T-cell (primary cell): ENCODE data around the gene ASMTL. TPM values are rescaled to one million over a fixed set of nuclear protein-coding genes. Genes with fewer than 3 reads are reported as not detected.
"Not testable (repeated sequence)": the region's sequence is repeated elsewhere in the genome, so short reads cannot be mapped to it uniquely, and the experiment has no call there.

Source experiments
- ATAC-seq, 4 experiments: fragments of 200-7000 bp in 3 of 4; fragments of 150-1000 bp in 1 of 4; cut with Tn5 transposase; replicated peaks in 1 of 4; 1 replicate in 3 of 4; 2 replicates in 1 of 4; pipeline ENCODE4 v1.10.0; 2021; ENCODE audit warnings: moderate library complexity in 3 of 4, mild to moderate bottlenecking in 2 of 4, moderate number of reproducible peaks in 1 of 4
- CTCF ChIA-PET, 2 donors: fragments of 300-600 bp; sonication (Branson Sonifier 250); formaldehyde crosslinking; loops; one replicate each; lab custom pipeline; 2022; ENCODE audit warnings: antibody characterized with exemption in 2 of 2; lab: Charles Lee
- POLR2A ChIA-PET, 2 donors: fragments of 300-600 bp; sonication (Branson Sonifier 250); formaldehyde crosslinking; loops; one replicate each; lab custom pipeline; 2022; ENCODE audit warnings: antibody characterized with exemption in 2 of 2; lab: Charles Lee
- DNase-seq, 35 experiments: peaks; one replicate each; pipeline versions ENCODE4 v3.0.0 to v3.0.0-alpha.2; 2013 to 2023
- H3K27ac ChIP-seq: one replicate; pipeline ENCODE4 v1.5.1; 2013; ENCODE audit warnings: low read length
- H3K27me3 ChIP-seq, 2 experiments: replicated peaks in 1 of 2; 1 replicate in 1 of 2; 2 replicates in 1 of 2; pipeline versions ENCODE4 v1.6.1 to v1.7.0; 2013; ENCODE audit warnings: low read length in 1 of 2, mixed read lengths in 1 of 2; ENCODE audit not compliant: control insufficient read depth in 2 of 2, insufficient read depth in 2 of 2; ENCODE audit errors: extremely low read depth in 1 of 2
- H3K36me3 ChIP-seq, 2 donors: 1 replicate in 1 of 2; 2 replicates in 1 of 2; pipeline versions ENCODE4 v1.6.1 to v1.7.0; 2013; ENCODE audit warnings: low read length in 1 of 2; ENCODE audit not compliant: control insufficient read depth in 2 of 2, insufficient read depth in 1 of 2; ENCODE audit errors: extremely low read depth in 1 of 2
- H3K4me1 ChIP-seq, 2 experiments: 1 replicate in 1 of 2; 2 replicates in 1 of 2; pipeline versions ENCODE4 v1.6.1 to v1.7.0; 2013; ENCODE audit warnings: low read length in 2 of 2, mixed read lengths in 1 of 2; ENCODE audit not compliant: insufficient read depth in 2 of 2, control insufficient read depth in 1 of 2; ENCODE audit errors: extremely low read depth in 1 of 2
- H3K4me3 ChIP-seq, 2 donors: 1 replicate in 1 of 2; 2 replicates in 1 of 2; pipeline versions ENCODE4 v1.5.1 to v1.7.0; 2013; ENCODE audit warnings: mild to moderate bottlenecking in 2 of 2, low read length in 1 of 2, moderate library complexity in 1 of 2; ENCODE audit not compliant: control insufficient read depth in 1 of 2; ENCODE audit errors: extremely low read depth in 1 of 2
- H3K9me3 ChIP-seq: 2 replicates; pipeline ENCODE4 v1.7.0; 2013
- H3K27ac Mint-ChIP-seq, 2 donors: one replicate each; pipeline ENCODE4 v1.8.0; 2020 to 2021; ENCODE audit warnings: mild to moderate bottlenecking in 2 of 2, mixed read lengths in 2 of 2
- H3K27me3 Mint-ChIP-seq, 2 donors: one replicate each; pipeline ENCODE4 v1.8.0; 2021 to 2022; ENCODE audit warnings: mixed read lengths in 2 of 2
- H3K36me3 Mint-ChIP-seq: one replicate; pipeline ENCODE4 v1.8.0; 2021; ENCODE audit warnings: mixed read lengths
- H3K4me1 Mint-ChIP-seq, 3 donors: one replicate each; pipeline ENCODE4 v1.8.0; 2020 to 2022; ENCODE audit warnings: mixed read lengths in 3 of 3, mild to moderate bottlenecking in 1 of 3
- H3K4me3 Mint-ChIP-seq, 3 donors: one replicate each; pipeline ENCODE4 v1.8.0; 2020 to 2022; ENCODE audit warnings: mild to moderate bottlenecking in 3 of 3, mixed read lengths in 3 of 3, moderate library complexity in 3 of 3
- H3K9me3 Mint-ChIP-seq, 3 donors: one replicate each; pipeline ENCODE4 v1.8.0; 2020 to 2022; ENCODE audit warnings: mixed read lengths in 3 of 3
- WGBS: methylation state at CpG from one replicate; pipeline ENCODE4 v1.1.5; 2013; ENCODE audit warnings: missing lambda C conversion rate; ENCODE audit not compliant: insufficient coverage; 5-methylcytosine and 5-hydroxymethylcytosine counted together
- total RNA-seq, 35 experiments: library from RNA in 6 of 35; stranded (reverse) in 6 of 35; fragments of 120-200 nt in 1 of 35; gene quantifications; one replicate each; pipeline versions ENCODE4 v1.2.1 to v1.2.4 and lab custom pipeline; 2013 to 2026

Gene ASMTL
- total RNA-seq, 5 donors from 2014 or later (not counting 1 experiment from before 2014, with no cell fraction given): 44.9 to 48.8 (median 45.4) TPM

DNA sequence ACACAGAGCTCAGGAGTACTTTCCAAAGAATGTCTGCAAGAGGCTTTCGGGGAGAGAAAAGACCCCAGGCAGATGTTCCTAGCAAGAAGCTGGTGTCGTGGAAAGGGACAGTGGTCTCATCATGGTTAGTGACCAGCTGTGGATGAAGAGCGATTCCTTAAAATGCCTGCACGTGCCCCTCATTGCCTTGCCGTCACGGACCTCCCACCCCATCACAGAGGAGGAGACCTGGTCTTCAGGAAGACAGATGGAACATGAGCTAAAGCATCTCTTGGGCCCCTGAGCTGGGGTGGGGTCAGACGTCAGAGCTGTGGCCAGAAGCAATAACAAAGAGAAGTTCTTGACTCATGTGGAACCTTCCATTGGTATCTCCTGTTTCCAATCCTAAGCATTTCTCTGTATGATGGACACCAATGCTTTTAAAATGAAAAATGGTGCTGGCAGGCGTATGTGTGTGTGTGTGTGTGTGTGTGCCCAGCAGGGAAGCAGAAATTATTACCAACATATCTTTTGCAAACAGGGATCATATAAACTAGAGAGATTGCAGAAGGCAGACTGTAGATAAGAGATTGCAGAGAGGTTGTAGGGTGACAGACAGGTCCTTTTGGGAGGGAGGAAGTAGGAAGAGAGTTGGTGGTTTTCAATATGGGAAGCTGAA, 25.2 kb upstream of the ASMTL start:
- no peak for ATAC-seq
- H3K9me3 Mint-ChIP-seq: peaks cover 2 to 22% (median 11%) of the 10 kb centered on the region in 3 donors
- H3K27me3 Mint-ChIP-seq: no peaks in the 10 kb centered on the region
- H3K27ac Mint-ChIP-seq: peak overlapping the region; percentile 47 to 64
- Histone ChIP-seq H3K4me1 (peaks cover 16 to 65% of the 10 kb centered on the region in 2 experiments), H3K9me3 (peaks cover 5% of the 10 kb centered on the region), H3K4me3 (no peak overlapping the region), H3K27me3 (no peaks in the 10 kb centered on the region), H3K36me3 (peaks cover 5 to 30% of the 10 kb centered on the region in 2 donors), H3K27ac (peak overlapping the region; percentile 23)
- ChIA-PET CTCF (no interaction called here), POLR2A (no interaction called here)
- WGBS: 80% methylated on average over 1 of the region's 8 CpGs
- peak overlapping the region in 1 of 3 donors; percentile 21 for H3K4me3 Mint-ChIP-seq
- H3K4me1 Mint-ChIP-seq: peaks cover 70 to 96% (median 92%) of the 10 kb centered on the region in 3 donors
- peak in 2 of 35 experiments; percentile 3 to 9 for DNase-seq
- peaks cover 76% of the 10 kb centered on the region for H3K36me3 Mint-ChIP-seq

DNA sequence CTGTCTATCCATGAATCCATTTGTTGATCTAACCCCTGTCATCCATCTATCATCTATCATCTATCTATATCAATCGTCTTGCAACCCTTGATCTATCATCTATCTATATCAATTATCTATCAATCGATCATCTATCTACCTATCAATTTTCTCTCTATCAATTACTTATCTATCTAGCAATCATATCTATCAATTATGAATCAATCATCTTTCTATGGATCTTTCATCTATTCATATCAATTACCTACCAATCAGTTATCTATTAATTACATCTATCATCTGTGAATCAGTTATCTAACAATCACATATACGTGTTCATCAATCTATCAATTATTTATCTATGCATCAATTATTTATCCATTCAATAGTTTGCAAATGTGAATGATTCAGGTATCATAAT, 24.5 kb upstream of the ASMTL start:
- 82% methylated on average over 1 of the region's 3 CpGs for WGBS
- POLR2A ChIA-PET: no interaction called here
- Histone ChIP-seq H3K4me1 (peaks cover 13 to 68% of the 10 kb centered on the region in 2 experiments), H3K4me3 (no peak overlapping the region), H3K9me3 (peaks cover 5% of the 10 kb centered on the region), H3K27me3 (no peaks in the 10 kb centered on the region), H3K36me3 (peaks cover 5 to 30% of the 10 kb centered on the region in 2 donors), H3K27ac (peak overlapping the region; percentile 23)
- ATAC-seq (no peak), DNase-seq (no peak)
- Mint-ChIP-seq H3K4me1 (peaks cover 65 to 96% (median 94%) of the 10 kb centered on the region in 3 donors), H3K27ac (peak overlapping the region; percentile 47 to 64), H3K27me3 (no peaks in the 10 kb centered on the region), H3K4me3 (peak overlapping the region in 1 of 3 donors; percentile 21), H3K36me3 (peaks cover 78% of the 10 kb centered on the region), H3K9me3 (peaks cover 2 to 29% (median 11%) of the 10 kb centered on the region in 3 donors)
- CTCF ChIA-PET: no interaction called here

DNA sequence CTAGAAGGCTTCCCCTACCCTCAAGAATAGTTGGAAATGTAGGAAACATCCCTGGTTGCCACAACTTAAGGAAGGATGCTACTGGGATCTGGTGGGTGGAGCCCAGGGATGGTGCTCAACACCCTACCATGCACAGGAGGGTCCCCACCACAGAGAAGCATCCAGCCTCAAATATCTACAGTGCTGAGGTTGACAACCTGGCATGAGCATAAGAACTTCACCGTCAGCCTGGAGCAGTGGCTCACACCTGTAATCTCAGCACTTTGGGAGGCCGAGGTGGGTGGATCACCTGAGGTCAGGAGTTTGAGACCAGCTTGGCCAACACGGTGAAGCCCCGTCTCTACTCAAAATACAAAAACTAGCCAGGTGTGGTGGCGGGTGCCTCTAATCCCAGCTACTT, 24.0 kb upstream of the ASMTL start:
- H3K27me3 ChIP-seq: no peaks in the 10 kb centered on the region
- ATAC-seq (no peak), DNase-seq (peak in 1 of 35 experiments; percentile 4)
- H3K27ac ChIP-seq: no peak overlapping the region
- H3K9me3 ChIP-seq: peaks cover 5% of the 10 kb centered on the region
- Mint-ChIP-seq H3K4me3 (no peak overlapping the region), H3K36me3 (peaks cover 78% of the 10 kb centered on the region), H3K27ac (no peak overlapping the region), H3K9me3 (peaks cover 2 to 33% (median 11%) of the 10 kb centered on the region in 3 donors), H3K4me1 (peaks cover 65 to 96% (median 94%) of the 10 kb centered on the region in 3 donors), H3K27me3 (no peaks in the 10 kb centered on the region)
- no peak overlapping the region for H3K4me3 ChIP-seq
- peaks cover 15 to 68% of the 10 kb centered on the region in 2 experiments for H3K4me1 ChIP-seq
- ChIA-PET CTCF (no interaction called here), POLR2A (no interaction called here)
- peaks cover 5 to 30% of the 10 kb centered on the region in 2 donors for H3K36me3 ChIP-seq
- WGBS: 100% methylated on average over 2 of the region's 5 CpGs

DNA sequence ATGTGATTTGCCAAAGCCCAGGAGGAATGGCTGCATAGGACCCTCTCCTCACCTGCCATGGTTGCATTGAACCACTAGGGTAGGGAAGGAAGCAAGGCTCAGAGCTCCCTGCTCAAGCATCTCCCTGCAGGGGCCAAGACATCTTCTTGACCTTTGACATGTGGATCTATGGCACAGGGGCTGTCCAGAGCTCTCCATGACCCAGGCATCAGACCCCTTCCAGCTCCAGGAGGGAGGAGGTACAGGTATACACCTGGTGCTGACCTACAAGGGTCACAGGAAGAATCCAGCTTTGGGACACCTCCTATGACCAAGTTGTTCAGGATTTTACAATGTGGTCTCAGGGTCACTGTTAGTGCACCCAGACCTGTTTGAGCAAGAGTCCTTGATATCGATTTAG, 23.2 kb upstream of the ASMTL start:
- Mint-ChIP-seq H3K27ac (peak overlapping the region in 1 of 2 donors; percentile 58), H3K36me3 (peaks cover 80% of the 10 kb centered on the region), H3K4me1 (peaks cover 63 to 95% (median 94%) of the 10 kb centered on the region in 3 donors), H3K27me3 (no peaks in the 10 kb centered on the region), H3K9me3 (peaks cover 2 to 33% (median 11%) of the 10 kb centered on the region in 3 donors), H3K4me3 (peak overlapping the region in 1 of 3 donors; percentile 24)
- no CpG with 5 or more reads among the region's 1 CpG for WGBS
- peaks cover 5 to 30% of the 10 kb centered on the region in 2 donors for H3K36me3 ChIP-seq
- no peak for ATAC-seq
- no peak overlapping the region for H3K27ac ChIP-seq
- peak in 2 of 35 experiments; percentile 5 to 10 for DNase-seq
- ChIA-PET CTCF (no interaction called here), POLR2A (no interaction called here)
- no peak overlapping the region for H3K4me3 ChIP-seq
- peaks cover 16 to 68% of the 10 kb centered on the region in 2 experiments for H3K4me1 ChIP-seq
- H3K9me3 ChIP-seq: peaks cover 5% of the 10 kb centered on the region
- no peaks in the 10 kb centered on the region for H3K27me3 ChIP-seq

DNA sequence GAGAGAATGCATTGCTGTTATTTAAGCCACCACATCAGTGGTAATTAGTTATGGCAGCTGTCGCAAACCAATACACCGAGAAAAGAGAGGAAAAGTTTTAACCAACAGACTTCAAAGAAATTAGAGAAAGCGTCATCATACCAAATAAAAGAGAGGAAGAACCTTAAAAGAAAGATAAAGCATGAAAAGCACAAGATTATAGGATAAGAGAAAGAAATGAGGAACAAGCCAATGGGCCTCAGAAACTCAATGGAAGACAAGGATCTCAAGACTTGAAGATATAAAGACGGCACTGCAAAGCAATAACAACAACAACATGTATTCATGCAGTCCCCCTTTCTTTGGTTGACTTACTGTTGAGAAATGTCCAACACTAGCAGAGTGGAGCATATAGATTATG, 22.8 kb upstream of the ASMTL start:
- Histone ChIP-seq H3K36me3 (peaks cover 5 to 30% of the 10 kb centered on the region in 2 donors), H3K27me3 (no peaks in the 10 kb centered on the region), H3K27ac (no peak overlapping the region), H3K9me3 (peaks cover 5% of the 10 kb centered on the region), H3K4me3 (no peak overlapping the region), H3K4me1 (peaks cover 18 to 68% of the 10 kb centered on the region in 2 experiments)
- POLR2A ChIA-PET: no interaction called here
- peak overlapping the region in 1 of 2 donors; percentile 52 for H3K27ac Mint-ChIP-seq
- no peaks in the 10 kb centered on the region for H3K27me3 Mint-ChIP-seq
- CTCF ChIA-PET: no interaction called here
- H3K36me3 Mint-ChIP-seq: peaks cover 79% of the 10 kb centered on the region
- peaks cover 2 to 33% (median 11%) of the 10 kb centered on the region in 3 donors for H3K9me3 Mint-ChIP-seq
- ATAC-seq (no peak), DNase-seq (no peak)
- H3K4me1 Mint-ChIP-seq: peaks cover 65 to 95% (median 94%) of the 10 kb centered on the region in 3 donors
- WGBS: no CpG with 5 or more reads among the region's 4 CpGs
- no peak overlapping the region for H3K4me3 Mint-ChIP-seq

DNA sequence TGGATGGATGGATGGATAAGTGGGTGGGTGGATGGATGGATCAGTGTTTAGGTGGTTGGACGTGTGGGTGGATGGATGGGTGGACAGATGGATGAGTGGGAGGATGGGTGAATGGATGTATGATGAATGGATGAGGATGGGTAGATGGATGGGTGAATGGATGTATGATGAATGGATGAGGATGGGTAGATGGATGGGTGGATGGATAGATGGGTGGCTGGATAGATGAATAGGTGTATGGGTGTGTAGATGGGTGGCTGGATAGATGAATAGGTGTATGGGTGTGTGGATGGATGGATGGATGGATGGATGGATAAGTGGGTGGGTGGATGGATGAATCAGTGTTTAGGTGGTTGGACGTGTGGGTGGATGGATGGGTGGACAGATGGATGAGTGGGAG, 21.9 kb upstream of the ASMTL start:
- H3K27ac Mint-ChIP-seq, POLR2A ChIA-PET, H3K27ac ChIP-seq, H3K4me3 ChIP-seq, H3K27me3 ChIP-seq, ATAC-seq, H3K27me3 Mint-ChIP-seq, DNase-seq, H3K9me3 ChIP-seq, CTCF ChIA-PET, H3K4me3 Mint-ChIP-seq: not testable (repeated sequence)
- peaks cover 22 to 70% of the 10 kb centered on the region in 2 experiments for H3K4me1 ChIP-seq
- H3K9me3 Mint-ChIP-seq: peaks cover 1 to 32% (median 7%) of the 10 kb centered on the region in 3 donors
- 100% methylated on average over 2 of the region's 2 CpGs for WGBS
- H3K36me3 Mint-ChIP-seq: peaks cover 70% of the 10 kb centered on the region
- H3K4me1 Mint-ChIP-seq: peaks cover 61 to 95% (median 93%) of the 10 kb centered on the region in 3 donors
- peaks cover 5 to 24% of the 10 kb centered on the region in 2 donors for H3K36me3 ChIP-seq
